ENCODE measurements around the gene SPAG16. TPM values are rescaled to one million over a fixed set of nuclear protein-coding genes. Genes with fewer than 3 reads are reported as not detected.

SPAG16 gene
- total and polyA plus RNA-seq, 2 donors (not counting 1 experiment from before 2014, with no cell fraction given), result 3.4 to 8.6 TPM

DNA sequence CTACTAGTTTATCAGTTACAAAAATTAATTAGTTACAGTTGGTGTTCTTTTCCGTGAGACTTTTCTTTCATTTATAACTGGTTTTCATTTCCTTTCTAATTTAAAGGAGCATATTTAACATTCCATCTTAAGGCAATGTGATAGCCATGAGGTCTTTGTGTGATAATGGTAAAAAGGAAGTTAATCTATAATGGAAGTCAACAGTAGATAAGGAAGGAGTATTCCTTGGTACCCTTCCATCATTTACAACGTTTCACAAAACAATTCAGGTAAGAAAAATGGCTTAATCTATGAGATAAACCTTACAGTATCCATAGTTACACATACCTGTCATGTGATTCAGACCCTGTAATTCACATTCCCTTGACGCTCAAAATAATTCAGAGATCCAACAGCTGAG, 601.2 kb downstream of the SPAG16 start:
- no peaks in the 10 kb centered on the region for H4K20me1 ChIP-seq (ENCODE audit: control insufficient read depth, insufficient read depth, low read length, poor library complexity, severe bottlenecking)
- no peak overlapping the region for H3K4me2 ChIP-seq (replicated peaks; ENCODE audit: low read depth, low read length, poor library complexity, severe bottlenecking)
- H3K4me1 ChIP-seq (ENCODE audit: control insufficient read depth in 2 of 2, insufficient read depth in 2 of 2, low read length in 2 of 2), result no peaks in the 10 kb centered on the region
- DNase-seq, result no peak
- Mint-ChIP-seq H3K27me3 (no peaks in the 10 kb centered on the region), H3K9me3 (ENCODE audit: insufficient read depth) (peaks cover 3% of the 10 kb centered on the region), H3K4me3 (no peak overlapping the region), H3K27ac (no peak overlapping the region), H3K4me1 (no peaks in the 10 kb centered on the region)
- TF ChIP-seq CTCF (IDR thresholded peaks at IDR 0.05) (no peak), EZH2 (IDR thresholded peaks at IDR 0.05; ENCODE audit: borderline replicate concordance, insufficient read depth, low read depth, low read length, poor library complexity, severe bottlenecking) (no peak)
- H2AFZ ChIP-seq (ENCODE audit: insufficient read depth, low read depth, low read length, poor library complexity, severe bottlenecking), result no peak overlapping the region
- POLR2A ChIA-PET, result no interaction called here
- H3K27me3 ChIP-seq (replicated peaks in 1 of 4; ENCODE audit: control extremely low read depth in 1 of 4, control insufficient read depth in 3 of 4, insufficient read depth in 4 of 4, low read length in 3 of 4), result no peaks in the 10 kb centered on the region
- no peak overlapping the region for H3K9ac ChIP-seq (ENCODE audit: low read length)
- no peak for ATAC-seq (ENCODE audit: low read depth)
- H3K79me2 ChIP-seq (ENCODE audit: control insufficient read depth, insufficient read depth, low read length), result no peaks in the 10 kb centered on the region
- WGBS (ENCODE audit: insufficient coverage), result no CpG with 5 or more reads among the region's 3 CpGs
- CTCF ChIA-PET, result no interaction called here
- H3K36me3 ChIP-seq (replicated peaks in 1 of 2; ENCODE audit: control extremely low read depth in 1 of 2, control insufficient read depth in 1 of 2, extremely low read depth in 1 of 2, insufficient read depth in 2 of 2, low read length in 1 of 2), result no peaks in the 10 kb centered on the region
- peaks cover 0 to 1% (median 0%) of the 10 kb centered on the region in 3 donors for H3K9me3 ChIP-seq (ENCODE audit: control extremely low read depth in 1 of 3, control insufficient read depth in 2 of 3, insufficient read depth in 1 of 3, low read length in 2 of 3)
- no peak overlapping the region for H3K27ac ChIP-seq (ENCODE audit: low read length in 2 of 2)
- H3K4me3 ChIP-seq (ENCODE audit: control extremely low read depth in 1 of 5, extremely low read depth in 1 of 5, insufficient read depth in 1 of 5, low read depth in 2 of 5, low read length in 4 of 5), result no peak overlapping the region
- intact Hi-C loops (cut with micrococcal nuclease), result no loop called here

- peaks cover 4% of the 10 kb centered on the region for H3K9me3 Mint-ChIP-seq (ENCODE audit: insufficient read depth)
Observed at GRCh38 chr2:213914510-213914909, 630.2 kb downstream of the SPAG16 start.

More at GRCh38 chr2:213914510-213914909, 630.2 kb downstream of the SPAG16 start:
- H3K9ac ChIP-seq (ENCODE audit: low read length), result no peak overlapping the region
- H3K27me3 ChIP-seq (replicated peaks in 1 of 4; ENCODE audit: control extremely low read depth in 1 of 4, control insufficient read depth in 3 of 4, insufficient read depth in 4 of 4, low read length in 3 of 4), result no peaks in the 10 kb centered on the region
- H3K79me2 ChIP-seq (ENCODE audit: control insufficient read depth, insufficient read depth, low read length), result no peaks in the 10 kb centered on the region
- ATAC-seq (ENCODE audit: low read depth) (no peak), DNase-seq (no peak)
- ChIA-PET CTCF (no interaction called here), POLR2A (no interaction called here)
- H3K27ac Mint-ChIP-seq, result no peak overlapping the region
- no peaks in the 10 kb centered on the region for H3K4me1 Mint-ChIP-seq
- no peaks in the 10 kb centered on the region for H3K27me3 Mint-ChIP-seq
- intact Hi-C loops (cut with micrococcal nuclease), result no loop called here
- no peak overlapping the region for H3K4me2 ChIP-seq (replicated peaks; ENCODE audit: low read depth, low read length, poor library complexity, severe bottlenecking)
- no peaks in the 10 kb centered on the region for H3K36me3 ChIP-seq (replicated peaks in 1 of 2; ENCODE audit: control extremely low read depth in 1 of 2, control insufficient read depth in 1 of 2, extremely low read depth in 1 of 2, insufficient read depth in 2 of 2, low read length in 1 of 2)
- H3K4me3 ChIP-seq (ENCODE audit: control extremely low read depth in 1 of 5, extremely low read depth in 1 of 5, insufficient read depth in 1 of 5, low read depth in 2 of 5, low read length in 4 of 5), result no peak overlapping the region
- H3K4me1 ChIP-seq (ENCODE audit: control insufficient read depth in 2 of 2, insufficient read depth in 2 of 2, low read length in 2 of 2), result no peaks in the 10 kb centered on the region
- H3K27ac ChIP-seq (ENCODE audit: low read length in 2 of 2), result no peak overlapping the region
- H2AFZ ChIP-seq (ENCODE audit: insufficient read depth, low read depth, low read length, poor library complexity, severe bottlenecking), result no peak overlapping the region
- H3K9me3 ChIP-seq (ENCODE audit: control extremely low read depth in 1 of 3, control insufficient read depth in 2 of 3, insufficient read depth in 1 of 3, low read length in 2 of 3), result peaks cover 0 to under 1% (median 0%) of the 10 kb centered on the region in 3 donors
- TF ChIP-seq CTCF (IDR thresholded peaks at IDR 0.05), result no peak
- TF ChIP-seq EZH2 (IDR thresholded peaks at IDR 0.05; ENCODE audit: borderline replicate concordance, insufficient read depth, low read depth, low read length, poor library complexity, severe bottlenecking), result no peak
- no peaks in the 10 kb centered on the region for H4K20me1 ChIP-seq (ENCODE audit: control insufficient read depth, insufficient read depth, low read length, poor library complexity, severe bottlenecking)
- H3K4me3 Mint-ChIP-seq, result no peak overlapping the region
- no CpG with 5 or more reads among the region's 1 CpG for WGBS (ENCODE audit: insufficient coverage)

Data from B cell (primary cell).